ENCODE results near the gene APOA1.

- TF ChIP-seq PAX5 (IDR thresholded peaks at IDR 0.05; ENCODE audit: insufficient read depth, low read length, severe bottlenecking) (no peak), POLR2AphosphoS5 (IDR thresholded peaks at IDR 0.05; ENCODE audit: low read depth, low read length) (no peak), POLR2A (IDR thresholded peaks at IDR 0.05; ENCODE audit: low read depth, low read length) (no peak), TAF1 (IDR thresholded peaks at IDR 0.05; ENCODE audit: low read depth, low read length) (no peak)
Measured at GRCh38 chr11:116847612-116848011, 10.2 kb upstream of the APOA1 start.

Data from GM12891 (cell line).